Astrocyte (in vitro differentiated cells and primary cell): ENCODE results near the gene PALM3.

Experiments
- CTCF ChIP-seq: IDR thresholded peaks from 2 replicates; pipeline ENCODE4 v1.5.1; 2011; ENCODE audit warnings: low read depth, mild to moderate bottlenecking, inconsistent platforms, low read length, moderate library complexity; ENCODE audit not compliant: insufficient read depth
- EZH2 ChIP-seq: IDR thresholded peaks from 2 replicates; pipeline ENCODE4 v1.6.1; 2012; ENCODE audit warnings: mild to moderate bottlenecking, low read length, inconsistent platforms; ENCODE audit not compliant: insufficient read depth

- no peak for TF ChIP-seq CTCF
- TF ChIP-seq EZH2: no peak
Measured at GRCh38 chr19:14090509-14091080, 28.7 kb upstream of the PALM3 start, which contains the start of gene SAMD1.
